Peyer's patch (tissue), 4 donors: ENCODE measurements around the gene NHLRC4.

Source experiments
- POLR2A ChIP-seq, 2 donors: fragments of 450-650 bp; IDR thresholded peaks; one replicate each; pipeline ENCODE4 v1.5.1; 2017; ENCODE audit warnings: antibody characterized with exemption in 2 of 2, mild to moderate bottlenecking in 2 of 2, moderate library complexity in 2 of 2
- TF ChIP-seq, protein P1 (sequence below), 6 experiments: fragments of 450-650 bp in 4 of 6; fragments of 200-600 bp in 2 of 6; sonication (generic) in 1 of 6; IDR thresholded peaks; one replicate each; pipeline ENCODE4 v1.5.1; 2017 to 2019; ENCODE audit warnings: antibody characterized with exemption in 6 of 6, mild to moderate bottlenecking in 3 of 6, moderate library complexity in 1 of 6

- TF ChIP-seq, protein P1, sequence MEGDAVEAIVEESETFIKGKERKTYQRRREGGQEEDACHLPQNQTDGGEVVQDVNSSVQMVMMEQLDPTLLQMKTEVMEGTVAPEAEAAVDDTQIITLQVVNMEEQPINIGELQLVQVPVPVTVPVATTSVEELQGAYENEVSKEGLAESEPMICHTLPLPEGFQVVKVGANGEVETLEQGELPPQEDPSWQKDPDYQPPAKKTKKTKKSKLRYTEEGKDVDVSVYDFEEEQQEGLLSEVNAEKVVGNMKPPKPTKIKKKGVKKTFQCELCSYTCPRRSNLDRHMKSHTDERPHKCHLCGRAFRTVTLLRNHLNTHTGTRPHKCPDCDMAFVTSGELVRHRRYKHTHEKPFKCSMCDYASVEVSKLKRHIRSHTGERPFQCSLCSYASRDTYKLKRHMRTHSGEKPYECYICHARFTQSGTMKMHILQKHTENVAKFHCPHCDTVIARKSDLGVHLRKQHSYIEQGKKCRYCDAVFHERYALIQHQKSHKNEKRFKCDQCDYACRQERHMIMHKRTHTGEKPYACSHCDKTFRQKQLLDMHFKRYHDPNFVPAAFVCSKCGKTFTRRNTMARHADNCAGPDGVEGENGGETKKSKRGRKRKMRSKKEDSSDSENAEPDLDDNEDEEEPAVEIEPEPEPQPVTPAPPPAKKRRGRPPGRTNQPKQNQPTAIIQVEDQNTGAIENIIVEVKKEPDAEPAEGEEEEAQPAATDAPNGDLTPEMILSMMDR (IDR thresholded peaks at IDR 0.05): no peak
- no peak for TF ChIP-seq POLR2A (IDR thresholded peaks at IDR 0.05)
Observed at GRCh38 chr16:560701-561412, 5.9 kb upstream of the NHLRC4 start.
